SJSA1 (cell line): Measurements from ENCODE around the gene MGAT5. TPM values are rescaled to one million over a fixed set of nuclear protein-coding genes. Genes with fewer than 3 reads are reported as not detected.
"Not testable (repeated sequence)": the region's sequence is repeated elsewhere in the genome, so short reads cannot be mapped to it uniquely, and the experiment has no call there.

Experiments
- DNase-seq, 2 experiments: peaks; one replicate each; pipeline ENCODE4 v3.0.0-alpha.2; 2015 to 2020; ENCODE audit warnings: low spot score in 2 of 2, low read depth in 1 of 2
- H3K27ac ChIP-seq: fragments of 250-450 bp; sonication (Bioruptor Pico); 2 replicates; pipeline ENCODE4 v1.5.1; 2020; ENCODE audit warnings: mild to moderate bottlenecking, moderate library complexity
- H3K27me3 ChIP-seq: fragments of 250-450 bp; sonication (Bioruptor Pico); replicated peaks from 2 replicates; pipeline ENCODE4 v1.5.1; 2020; ENCODE audit warnings: mild to moderate bottlenecking, moderate library complexity
- H3K36me3 ChIP-seq: fragments of 250-450 bp; sonication (Bioruptor Pico); 2 replicates; pipeline ENCODE4 v1.5.1; 2020; ENCODE audit warnings: mild to moderate bottlenecking
- H3K4me1 ChIP-seq: fragments of 250-450 bp; sonication (Bioruptor Pico); replicated peaks from 2 replicates; pipeline ENCODE4 v1.6.1; 2021; ENCODE audit warnings: mild to moderate bottlenecking
- H3K4me3 ChIP-seq: fragments of 250-450 bp; sonication (Bioruptor Pico); 2 replicates; pipeline ENCODE4 v1.5.1; 2020; ENCODE audit warnings: mild to moderate bottlenecking
- H3K9me3 ChIP-seq: fragments of 250-450 bp; sonication (Bioruptor Pico); replicated peaks from 2 replicates; pipeline ENCODE4 v1.5.1; 2020; ENCODE audit warnings: mild to moderate bottlenecking
- total RNA-seq: library from RNA; depleted of rRNA; stranded (reverse); fragments of >200 nt; shearing (Covaris generic); gene quantifications from 2 replicates; pipeline ENCODE4 v1.2.3, GENCODE V29; 2014

MGAT5 gene
- total RNA-seq, 1 experiment from 2014 or later, result 30.4 TPM

DNA sequence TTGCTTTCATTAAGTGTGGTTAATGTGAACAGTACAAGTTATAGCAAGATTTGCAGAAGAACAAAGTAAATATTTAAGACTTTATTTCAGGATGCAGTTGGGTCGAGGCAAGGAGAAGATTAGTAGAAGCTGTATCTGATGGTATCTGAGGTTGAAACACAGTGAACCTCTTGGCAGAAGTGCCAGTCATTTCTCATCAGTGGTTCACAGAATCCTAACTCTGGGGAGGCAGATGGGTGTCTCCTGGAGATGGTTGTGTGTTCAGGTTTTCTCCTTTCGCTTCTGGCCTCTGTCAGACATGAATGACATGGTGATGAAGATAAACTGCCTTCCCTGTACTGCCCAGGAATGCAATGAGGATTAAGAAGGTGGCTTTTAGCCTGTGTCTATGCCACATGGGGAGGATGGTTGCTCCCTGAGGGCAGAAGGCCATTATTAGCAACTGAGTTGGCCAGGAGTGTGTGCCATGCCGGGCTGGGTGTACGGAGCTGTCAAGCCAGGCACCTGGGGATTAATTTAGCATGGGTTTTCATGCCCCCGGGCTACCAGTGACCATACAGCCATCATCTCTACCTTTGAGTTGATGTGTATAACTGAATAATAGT is 28.0 kb downstream of the MGAT5 start:
- Histone ChIP-seq H3K36me3 (no peaks in the 10 kb centered on the region), H3K9me3 (no peaks in the 10 kb centered on the region), H3K27ac (no peak overlapping the region), H3K4me1 (no peaks in the 10 kb centered on the region), H3K4me3 (no peak overlapping the region), H3K27me3 (no peaks in the 10 kb centered on the region)
- no peak for DNase-seq

DNA sequence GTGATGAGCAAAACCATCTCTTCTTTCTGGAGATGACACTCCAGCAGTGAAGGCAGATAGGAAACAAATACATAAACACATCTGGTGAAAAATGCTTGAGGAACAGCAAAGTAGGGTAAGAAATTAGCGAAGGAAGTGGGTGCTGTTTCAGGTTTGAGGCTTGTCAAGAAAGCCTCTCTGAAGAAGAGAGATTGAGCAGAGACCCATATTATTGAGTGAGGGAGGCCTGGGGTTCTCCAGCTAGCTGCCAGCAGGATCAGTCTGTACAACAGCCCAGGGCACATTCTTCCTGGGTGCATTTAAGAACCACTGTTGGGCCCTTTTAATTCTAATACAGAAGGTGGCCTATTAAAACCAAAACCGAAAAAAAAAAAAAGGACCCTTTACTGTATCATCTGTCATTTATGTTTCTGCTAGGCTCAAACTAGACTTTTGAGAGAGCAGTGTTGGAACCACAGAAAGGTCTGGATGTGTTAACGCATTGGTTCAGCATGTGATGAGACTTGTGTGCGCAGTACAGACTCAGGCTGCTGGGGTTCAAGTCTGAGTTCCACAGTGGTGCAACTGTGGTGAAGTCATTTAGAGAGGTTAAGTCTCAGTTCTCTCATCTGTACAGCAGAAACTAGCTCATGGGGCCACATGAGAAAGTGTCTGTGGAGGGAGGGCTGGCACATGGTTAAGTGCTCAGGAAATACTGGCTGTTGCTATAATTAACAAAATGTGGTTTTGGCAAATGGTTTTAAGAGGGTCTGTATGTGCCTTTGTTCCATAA is 28.9 kb downstream of the MGAT5 start:
- H3K27ac ChIP-seq, result no peak overlapping the region

DNA sequence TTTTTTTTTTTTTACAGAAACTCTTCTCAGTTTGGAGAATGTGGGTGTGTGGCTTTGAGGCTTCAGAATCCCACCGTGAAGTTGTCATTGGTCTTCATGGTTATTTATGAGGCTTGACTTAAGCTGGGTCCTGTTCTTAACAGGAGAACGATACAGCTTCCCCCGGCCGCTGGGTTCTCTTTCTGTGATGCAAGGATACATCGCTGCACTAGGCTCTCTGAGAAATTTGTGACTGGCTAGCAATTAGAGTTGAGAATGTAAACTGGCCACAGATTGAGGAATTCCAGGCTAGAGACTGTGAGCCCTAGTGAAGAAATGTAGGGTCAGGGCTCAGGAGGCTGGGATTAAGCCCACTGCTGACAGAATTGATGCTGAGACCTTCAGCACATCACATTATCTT is 29.8 kb downstream of the MGAT5 start:
- DNase-seq, result no peak
- no peaks in the 10 kb centered on the region for H3K4me1 ChIP-seq
- H3K27me3 ChIP-seq, result no peaks in the 10 kb centered on the region
- no peak overlapping the region for H3K27ac ChIP-seq
- H3K9me3 ChIP-seq, result no peaks in the 10 kb centered on the region
- H3K36me3 ChIP-seq, result no peaks in the 10 kb centered on the region
- H3K4me3 ChIP-seq, result no peak overlapping the region

More for the DNA sequence above, 28.9 kb downstream of the MGAT5 start:
- H3K4me3 ChIP-seq, result no peak overlapping the region
- H3K27me3 ChIP-seq, result no peaks in the 10 kb centered on the region
- H3K36me3 ChIP-seq, result no peaks in the 10 kb centered on the region
- no peak for DNase-seq
- H3K9me3 ChIP-seq, result no peaks in the 10 kb centered on the region
- H3K4me1 ChIP-seq, result no peaks in the 10 kb centered on the region

DNA sequence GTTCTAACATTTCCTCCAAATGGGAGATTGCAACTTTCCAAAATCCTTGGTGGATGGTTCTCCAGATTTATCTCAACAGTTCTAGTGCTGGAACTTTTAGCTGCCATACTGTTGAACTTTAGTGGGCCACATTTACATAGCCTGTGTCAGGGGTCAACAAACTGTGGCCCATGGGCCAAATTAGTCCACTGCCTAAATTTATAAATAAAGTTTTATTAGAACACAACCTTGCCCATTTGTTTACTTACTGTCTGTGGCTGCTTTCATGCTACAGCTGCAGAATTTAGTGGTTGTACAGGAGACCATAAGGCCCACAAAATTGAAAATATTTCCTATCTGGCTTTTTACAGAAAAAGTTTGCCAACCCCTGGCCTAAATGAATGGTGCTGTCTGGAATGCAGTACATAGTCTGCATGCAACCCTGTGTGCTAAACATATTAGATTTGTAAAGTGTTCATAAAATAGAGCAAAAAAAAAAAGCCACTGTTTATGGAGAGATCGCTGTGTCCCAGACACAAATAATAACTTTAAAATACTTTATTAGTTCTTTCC is 30.3 kb downstream of the MGAT5 start:
- no peaks in the 10 kb centered on the region for H3K36me3 ChIP-seq
- H3K9me3 ChIP-seq, result no peaks in the 10 kb centered on the region
- H3K4me1 ChIP-seq, result no peaks in the 10 kb centered on the region
- no peak overlapping the region for H3K4me3 ChIP-seq
- no peak overlapping the region for H3K27ac ChIP-seq
- no peaks in the 10 kb centered on the region for H3K27me3 ChIP-seq
- no peak for DNase-seq

DNA sequence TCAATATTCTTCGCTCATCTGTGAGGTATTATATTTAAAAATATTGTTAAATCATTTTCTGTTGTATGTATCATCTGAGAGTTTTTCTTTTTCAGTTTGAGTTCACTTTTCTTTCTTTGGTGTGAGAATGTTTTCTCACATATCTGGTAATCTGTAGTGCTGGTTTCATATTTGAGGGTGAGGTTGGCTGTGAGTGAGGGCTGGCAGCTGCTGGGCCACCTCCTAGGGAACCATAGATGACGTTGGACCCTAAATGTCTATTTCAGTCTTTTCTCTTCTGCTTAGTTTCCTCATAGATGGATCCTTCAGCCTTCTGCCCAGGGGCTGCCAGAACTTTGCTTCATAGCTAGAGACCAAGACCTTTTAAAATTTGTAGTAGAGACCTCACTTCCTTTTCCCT is 33.5 kb downstream of the MGAT5 start:
- no peaks in the 10 kb centered on the region for H3K4me1 ChIP-seq

DNA sequence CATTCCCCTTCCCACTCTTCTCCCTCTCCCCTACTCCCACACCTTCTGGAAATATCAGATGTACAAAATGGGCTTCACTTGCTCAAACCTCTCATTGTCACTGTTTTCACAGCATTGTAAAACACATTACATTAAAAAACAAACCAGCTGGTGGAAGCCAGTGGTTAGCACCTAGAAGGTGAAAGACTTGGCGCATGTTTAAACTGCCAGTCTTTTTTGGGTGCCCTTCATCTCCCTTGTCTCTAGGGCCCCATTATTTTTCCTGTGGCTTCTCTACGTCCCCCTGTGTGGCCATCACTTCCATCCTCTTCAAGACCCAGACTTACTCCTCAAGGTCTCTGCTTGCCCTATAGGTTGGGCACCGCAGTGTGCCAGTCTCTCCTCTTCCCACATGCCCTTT is 34.9 kb downstream of the MGAT5 start:
- H3K27me3 ChIP-seq, result no peaks in the 10 kb centered on the region
- no peaks in the 10 kb centered on the region for H3K36me3 ChIP-seq
- H3K9me3 ChIP-seq, result no peaks in the 10 kb centered on the region
- no peaks in the 10 kb centered on the region for H3K4me1 ChIP-seq
- H3K27ac ChIP-seq, result no peak overlapping the region
- DNase-seq, result no peak
- no peak overlapping the region for H3K4me3 ChIP-seq

More for the DNA sequence above, 33.5 kb downstream of the MGAT5 start:
- H3K4me3 ChIP-seq, result no peak overlapping the region
- no peak overlapping the region for H3K27ac ChIP-seq
- no peaks in the 10 kb centered on the region for H3K9me3 ChIP-seq
- DNase-seq, result no peak
- H3K27me3 ChIP-seq, result no peaks in the 10 kb centered on the region
- no peaks in the 10 kb centered on the region for H3K36me3 ChIP-seq

DNA sequence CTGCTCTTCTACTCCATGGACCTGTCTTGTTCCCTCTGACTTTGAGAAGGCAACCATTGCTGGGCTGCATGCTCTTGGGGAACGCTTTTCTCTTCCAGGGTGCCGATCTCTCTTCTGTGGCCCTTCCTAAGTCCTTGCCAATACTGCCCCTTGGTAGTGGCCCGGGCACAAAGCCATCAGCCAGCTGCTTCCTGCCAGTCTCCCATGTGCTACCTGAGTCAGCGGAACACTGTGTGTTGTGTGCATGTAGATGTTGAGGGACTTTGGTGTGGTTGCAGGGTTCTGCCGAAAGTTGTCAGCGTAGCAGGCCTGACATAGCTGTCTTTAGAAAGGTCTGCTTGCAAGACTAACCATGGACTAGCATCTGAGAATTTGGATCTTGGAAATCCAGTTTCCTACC is 35.4 kb downstream of the MGAT5 start:
- no peaks in the 10 kb centered on the region for H3K9me3 ChIP-seq
- no peaks in the 10 kb centered on the region for H3K4me1 ChIP-seq
- H3K27ac ChIP-seq, result no peak overlapping the region
- DNase-seq, result no peak
- H3K4me3 ChIP-seq, result no peak overlapping the region
- no peaks in the 10 kb centered on the region for H3K36me3 ChIP-seq
- no peaks in the 10 kb centered on the region for H3K27me3 ChIP-seq

DNA sequence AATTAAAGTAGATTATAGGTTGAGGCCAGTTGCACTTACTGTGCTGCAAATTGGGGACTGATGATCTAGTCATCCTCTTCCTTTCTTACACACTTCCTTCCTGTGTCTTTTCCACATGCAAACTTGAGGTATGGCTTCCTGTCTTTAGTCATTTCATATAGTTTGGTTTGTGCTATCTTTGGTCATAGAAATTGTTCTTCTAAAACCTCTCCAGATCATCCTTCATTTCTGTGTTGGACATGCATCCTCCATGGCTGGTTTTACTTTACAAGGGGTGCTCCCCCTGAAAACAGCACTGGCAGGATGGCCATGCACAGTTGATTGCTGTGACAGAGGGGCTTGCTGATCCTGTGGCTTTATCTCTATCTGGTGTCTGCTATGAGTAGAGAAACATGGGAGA is 36.5 kb downstream of the MGAT5 start:
- Histone ChIP-seq H3K36me3 (no peaks in the 10 kb centered on the region), H3K4me3 (no peak overlapping the region), H3K27ac (no peak overlapping the region), H3K9me3 (no peaks in the 10 kb centered on the region), H3K27me3 (no peaks in the 10 kb centered on the region), H3K4me1 (no peaks in the 10 kb centered on the region)
- DNase-seq, result no peak

DNA sequence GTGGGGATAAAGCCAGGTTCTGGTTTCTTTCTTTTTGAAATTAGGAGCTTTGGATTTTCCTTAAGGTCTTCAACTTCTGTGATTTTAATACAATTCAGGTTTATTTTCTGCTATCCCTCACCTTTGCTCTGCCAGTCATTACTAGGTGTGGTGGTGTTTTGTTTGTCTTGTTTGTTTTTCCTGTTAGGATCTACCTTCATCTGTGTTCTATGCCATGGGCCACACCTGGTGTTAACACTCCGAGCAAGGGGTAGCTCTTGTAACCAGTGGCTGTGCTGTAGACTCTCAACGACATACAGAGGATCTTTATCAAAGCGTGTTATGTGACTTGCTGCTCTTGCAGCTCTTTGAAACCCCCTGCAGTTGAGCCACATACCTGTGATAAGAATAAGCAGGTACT is 38.6 kb downstream of the MGAT5 start:
- Histone ChIP-seq H3K27ac (no peak overlapping the region), H3K36me3 (no peaks in the 10 kb centered on the region), H3K9me3 (no peaks in the 10 kb centered on the region), H3K27me3 (no peaks in the 10 kb centered on the region), H3K4me1 (no peaks in the 10 kb centered on the region), H3K4me3 (no peak overlapping the region)
- no peak for DNase-seq

DNA sequence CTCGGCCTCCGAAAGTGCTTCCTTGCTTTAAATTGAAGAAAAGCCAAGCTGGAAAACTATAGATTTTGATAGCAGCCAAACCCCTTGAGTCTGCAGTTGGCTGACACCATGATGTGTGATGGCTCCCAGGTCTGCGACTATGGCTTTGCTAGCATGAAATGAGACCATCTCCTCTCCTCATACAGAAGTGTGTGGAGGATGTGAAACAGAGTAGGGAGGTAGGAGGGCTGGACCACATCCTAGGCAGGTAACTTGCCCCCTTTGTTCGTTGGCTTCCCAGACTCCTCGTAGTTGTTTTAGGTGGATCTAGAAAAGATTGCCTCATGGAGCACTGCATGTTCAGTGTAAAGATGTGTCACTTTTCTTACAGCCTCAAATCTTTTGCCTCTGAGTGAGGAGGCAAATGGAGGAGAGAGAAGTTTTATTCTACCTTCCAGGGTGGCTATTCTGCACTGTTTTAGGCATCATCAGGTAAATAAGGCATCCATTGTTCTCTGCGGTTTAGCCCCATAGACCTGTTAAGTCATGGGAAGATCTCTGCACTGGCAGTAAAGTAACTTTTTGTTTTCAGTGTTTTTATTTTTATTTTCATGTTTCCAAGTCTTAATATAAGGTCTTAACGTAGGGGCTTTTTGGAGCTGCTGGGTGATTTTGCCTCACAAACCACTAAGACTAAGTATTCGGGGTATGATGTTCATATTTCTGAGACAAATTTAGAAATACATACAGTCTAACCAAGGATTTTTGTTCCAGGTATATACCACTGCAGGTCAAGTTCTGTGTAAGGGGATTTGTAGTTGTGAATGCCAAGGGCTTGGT is 40.1 kb downstream of the MGAT5 start:
- no peak overlapping the region for H3K4me3 ChIP-seq
- no peaks in the 10 kb centered on the region for H3K4me1 ChIP-seq
- no peaks in the 10 kb centered on the region for H3K27me3 ChIP-seq
- no peak overlapping the region for H3K27ac ChIP-seq
- no peaks in the 10 kb centered on the region for H3K9me3 ChIP-seq
- no peak for DNase-seq
- H3K36me3 ChIP-seq, result no peaks in the 10 kb centered on the region

DNA sequence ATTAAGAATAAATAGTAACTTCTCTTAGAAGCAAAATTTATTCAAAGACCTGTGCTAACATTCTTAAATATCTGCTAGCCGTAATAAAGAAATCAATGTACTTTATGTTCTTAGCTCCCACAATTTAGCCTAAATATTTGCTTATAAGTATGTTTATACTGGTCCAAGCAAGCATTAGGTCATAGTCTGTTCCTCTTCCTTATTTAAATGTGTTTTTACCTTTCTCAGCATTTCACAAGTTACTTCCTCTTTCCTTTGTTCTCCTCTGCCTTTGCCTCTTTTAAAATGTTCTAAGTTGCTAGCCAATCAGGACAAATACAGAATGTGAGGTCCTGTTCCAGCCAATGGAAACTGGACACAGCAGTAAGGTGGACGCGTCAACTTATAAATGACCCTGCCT is 40.7 kb downstream of the MGAT5 start:
- not testable (repeated sequence) for H3K9me3 ChIP-seq, H3K27me3 ChIP-seq, H3K27ac ChIP-seq, H3K4me1 ChIP-seq, DNase-seq, H3K36me3 ChIP-seq, H3K4me3 ChIP-seq

DNA sequence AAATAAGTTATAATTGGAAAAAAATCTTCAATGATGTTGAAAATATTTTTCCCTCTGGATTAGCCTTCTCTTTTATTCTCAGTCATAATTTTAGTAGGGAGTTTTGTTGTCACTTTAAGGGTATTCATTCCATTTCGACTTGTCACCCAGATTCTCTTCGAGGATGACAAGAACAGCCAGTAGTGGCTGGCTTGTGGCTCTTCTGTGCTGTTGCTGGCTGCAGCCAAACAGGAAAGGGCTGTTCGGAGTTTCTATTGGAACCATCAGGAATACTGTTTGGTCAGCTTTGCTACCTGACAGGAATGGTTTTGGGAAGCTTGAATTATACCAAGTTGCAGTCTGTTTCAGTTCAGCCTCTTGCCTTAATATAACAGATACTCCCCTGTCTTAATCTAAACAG is 41.6 kb downstream of the MGAT5 start:
- Histone ChIP-seq H3K4me1 (no peaks in the 10 kb centered on the region), H3K27me3 (no peaks in the 10 kb centered on the region), H3K36me3 (no peaks in the 10 kb centered on the region), H3K27ac (no peak overlapping the region), H3K9me3 (no peaks in the 10 kb centered on the region), H3K4me3 (no peak overlapping the region)
- DNase-seq, result no peak

DNA sequence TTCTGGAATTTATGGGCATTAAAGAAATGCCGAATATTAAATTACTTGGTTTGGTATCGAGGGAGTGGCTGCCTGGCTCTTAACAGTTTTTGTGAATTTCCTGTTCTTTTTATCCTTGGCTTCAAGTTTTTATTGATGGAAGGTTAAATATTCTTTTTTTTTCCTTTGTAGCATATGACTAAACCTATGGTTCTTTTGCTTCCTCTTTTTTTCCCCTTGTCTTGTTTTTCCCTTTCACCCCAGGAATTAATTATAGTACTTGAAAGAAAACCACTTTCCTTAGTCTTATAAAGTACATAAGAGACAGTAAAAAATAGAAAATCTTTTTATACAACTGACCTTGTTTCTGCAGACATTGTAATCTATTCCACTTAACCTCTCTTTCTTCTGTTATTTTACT is 42.4 kb downstream of the MGAT5 start:
- no peak for DNase-seq
- no peaks in the 10 kb centered on the region for H3K27me3 ChIP-seq
- no peaks in the 10 kb centered on the region for H3K4me1 ChIP-seq
- no peaks in the 10 kb centered on the region for H3K9me3 ChIP-seq
- H3K4me3 ChIP-seq, result no peak overlapping the region
- no peaks in the 10 kb centered on the region for H3K36me3 ChIP-seq
- H3K27ac ChIP-seq, result no peak overlapping the region

DNA sequence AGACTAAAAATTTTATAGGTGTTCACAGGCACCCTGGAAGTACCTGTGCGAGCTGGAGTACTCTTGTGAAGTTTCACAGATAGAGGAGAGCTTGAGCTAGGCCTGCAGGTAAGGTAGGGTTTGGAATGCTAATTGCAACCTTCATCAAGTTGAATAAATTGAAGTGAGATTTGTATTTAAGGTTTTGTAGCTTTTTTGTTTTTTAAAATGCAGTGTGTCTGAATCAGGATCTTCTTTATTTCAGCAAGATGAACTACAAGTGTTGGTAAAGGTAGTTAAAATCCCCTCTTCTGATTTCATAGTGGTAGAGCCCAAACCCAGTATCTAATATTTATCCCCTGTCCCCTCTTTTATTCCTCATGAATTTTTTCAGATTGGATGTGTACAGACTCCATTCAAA is 45.5 kb downstream of the MGAT5 start:
- Histone ChIP-seq H3K36me3 (no peaks in the 10 kb centered on the region), H3K27me3 (no peaks in the 10 kb centered on the region), H3K9me3 (no peaks in the 10 kb centered on the region), H3K4me3 (no peak overlapping the region), H3K4me1 (no peaks in the 10 kb centered on the region), H3K27ac (no peak overlapping the region)
- DNase-seq, result no peak
